ENCODE measurements around the gene RMND1.
"Not testable (repeated sequence)": the region's sequence is repeated elsewhere in the genome, so short reads cannot be mapped to it uniquely, and the experiment has no call there.

The RMND1 gene

DNA sequence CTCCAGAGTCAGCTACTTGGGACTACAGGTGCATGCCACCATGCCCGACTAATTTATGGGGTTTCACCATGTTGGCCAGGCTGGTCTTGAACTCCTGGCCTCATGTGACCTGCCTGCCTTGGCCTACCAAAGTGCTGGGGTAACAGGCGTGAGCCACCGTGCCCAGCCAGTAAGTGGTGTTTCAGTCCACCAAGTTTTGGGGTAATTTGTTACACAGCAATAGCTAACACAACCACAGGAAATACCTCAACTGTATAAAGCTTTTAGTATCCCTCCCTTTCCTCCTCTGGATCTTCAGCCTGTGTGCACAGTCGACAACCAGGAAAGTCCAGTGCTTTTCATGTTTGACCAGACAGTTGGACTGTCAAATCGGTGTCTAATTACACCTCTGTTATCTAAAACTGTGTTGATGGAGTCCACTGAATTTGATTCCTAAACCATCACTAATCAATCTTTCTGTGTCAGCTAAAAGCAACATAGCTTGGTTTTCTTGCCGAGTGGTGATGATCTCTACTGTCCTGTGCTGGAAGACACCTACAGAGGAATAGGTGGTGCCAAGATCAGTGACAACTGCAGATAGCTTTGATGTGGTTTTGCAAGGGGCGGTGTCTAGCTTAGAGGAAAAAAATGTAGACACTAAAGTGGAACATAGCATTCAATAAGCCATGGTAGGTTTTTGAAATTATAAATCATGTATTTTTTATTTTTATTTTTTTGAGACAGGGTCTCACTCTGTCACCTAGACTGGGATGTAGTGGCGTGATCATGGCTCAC lies 38.4 kb downstream of the RMND1 start:
- no peak for DNase-seq

DNA sequence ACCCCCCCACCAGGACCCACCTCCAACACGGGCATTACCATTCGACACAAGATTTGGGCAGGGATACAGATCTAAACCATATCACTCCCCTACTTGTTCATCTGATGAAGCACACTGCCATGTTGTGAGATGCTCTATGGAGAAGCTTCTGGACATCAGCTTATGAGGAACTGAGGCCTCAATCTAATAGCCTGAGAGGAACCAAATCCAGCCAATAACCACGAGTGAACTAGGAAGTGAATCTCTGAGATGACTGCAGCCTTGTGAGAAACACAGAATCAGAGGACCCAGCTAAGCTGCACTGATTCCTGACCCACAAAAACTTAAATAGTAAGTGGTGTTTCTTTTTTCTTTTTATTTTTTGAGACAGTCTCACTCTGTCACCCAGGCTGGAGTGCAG lies 39.0 kb downstream of the RMND1 start:
- no peak for DNase-seq

DNA sequence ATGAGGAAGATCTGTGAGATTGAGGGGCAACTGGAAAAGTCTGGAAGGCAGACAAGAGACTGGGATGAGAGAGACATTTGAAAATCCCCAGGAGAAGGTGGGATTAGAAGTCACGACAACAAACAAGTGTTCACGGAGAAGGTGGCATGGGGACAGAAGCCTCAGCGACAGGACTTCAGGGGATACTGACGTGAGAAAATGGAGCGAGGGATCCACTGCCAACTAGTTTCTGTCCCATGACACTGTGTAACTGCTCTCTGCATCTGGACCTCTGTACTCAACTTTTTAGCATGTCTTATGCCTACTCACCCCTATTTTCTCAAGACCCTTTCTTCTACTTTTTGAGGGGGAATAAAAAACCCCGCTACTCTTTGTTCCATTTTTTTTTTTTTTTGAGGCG lies 42.2 kb downstream of the RMND1 start:
- no peak for DNase-seq

DNA sequence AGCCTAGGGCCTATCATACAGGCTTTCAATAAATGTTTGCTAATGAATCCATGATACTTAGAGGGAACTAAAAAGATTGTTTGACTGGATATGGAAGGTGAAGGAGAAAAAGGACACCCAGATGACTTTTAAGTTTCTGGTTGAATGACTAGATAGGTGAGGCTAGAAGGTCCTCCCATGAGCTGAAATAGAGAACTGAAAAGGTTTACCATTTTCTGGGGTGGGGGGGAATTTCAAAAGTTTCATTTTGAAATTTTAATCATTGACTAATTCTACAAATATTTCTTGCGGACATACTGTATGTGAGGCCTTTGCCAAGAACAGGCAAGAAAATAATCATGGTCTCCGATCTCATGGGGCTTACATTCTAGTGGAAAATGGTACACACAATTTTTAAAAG lies 42.7 kb downstream of the RMND1 start:
- DNase-seq = no peak

DNA sequence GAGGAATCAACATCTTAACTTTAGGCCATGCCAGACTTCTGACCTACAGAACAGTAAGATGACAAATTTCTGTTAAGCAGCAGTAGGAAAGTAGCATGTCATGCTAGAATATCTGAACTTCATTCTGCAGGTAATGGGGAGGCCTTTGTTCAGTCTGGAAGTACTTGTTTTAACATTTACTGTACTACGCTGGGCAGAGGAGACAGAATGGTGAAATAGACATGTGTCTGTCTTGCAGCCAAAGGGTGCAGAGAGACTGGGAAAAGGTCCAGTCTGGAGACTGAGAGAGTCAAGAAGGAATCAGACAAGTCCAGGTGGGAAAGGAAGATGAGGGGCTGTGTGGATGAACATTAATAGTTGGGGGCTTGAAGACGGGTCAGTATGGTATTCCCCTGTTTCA lies 43.1 kb downstream of the RMND1 start:
- DNase-seq = no peak

DNA sequence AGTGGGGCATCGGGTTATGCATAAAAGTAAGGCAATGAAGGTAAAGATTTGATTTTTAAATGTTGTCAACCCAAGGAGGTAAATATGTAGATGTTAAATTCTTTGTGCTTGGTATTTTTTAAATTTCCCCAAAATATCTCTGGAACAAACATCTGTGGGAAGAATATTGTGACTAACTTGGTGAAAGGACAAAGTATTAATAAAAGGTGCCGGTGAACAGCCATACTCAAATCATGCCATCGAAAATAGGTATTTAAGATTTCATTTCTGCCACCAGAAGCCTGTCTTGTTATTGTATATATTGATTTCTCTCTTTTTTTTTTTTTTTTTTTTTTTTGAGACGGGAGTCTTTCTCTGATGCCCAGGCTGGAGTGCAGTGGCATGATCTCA lies 48.0 kb downstream of the RMND1 start:
- DNase-seq = no peak

DNA sequence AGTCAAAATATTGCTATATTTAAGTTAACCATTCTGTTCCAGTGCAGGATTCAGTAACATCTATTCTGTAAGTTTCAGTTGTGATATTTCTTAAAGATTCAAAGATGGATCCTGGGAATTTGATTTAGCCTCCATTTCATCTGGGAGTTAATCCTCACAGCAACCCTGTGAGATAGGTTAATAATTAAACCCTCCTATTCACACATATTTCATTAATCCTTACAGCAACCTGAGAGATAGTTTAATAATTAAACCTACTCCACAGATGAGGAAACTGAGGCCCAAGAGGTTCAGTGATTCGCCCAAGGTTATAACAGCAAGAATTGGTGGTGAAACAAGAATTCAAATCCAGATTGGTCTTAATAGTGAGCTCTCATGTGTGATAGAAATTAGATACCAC lies 49.7 kb downstream of the RMND1 start:
- DNase-seq = no peak

DNA sequence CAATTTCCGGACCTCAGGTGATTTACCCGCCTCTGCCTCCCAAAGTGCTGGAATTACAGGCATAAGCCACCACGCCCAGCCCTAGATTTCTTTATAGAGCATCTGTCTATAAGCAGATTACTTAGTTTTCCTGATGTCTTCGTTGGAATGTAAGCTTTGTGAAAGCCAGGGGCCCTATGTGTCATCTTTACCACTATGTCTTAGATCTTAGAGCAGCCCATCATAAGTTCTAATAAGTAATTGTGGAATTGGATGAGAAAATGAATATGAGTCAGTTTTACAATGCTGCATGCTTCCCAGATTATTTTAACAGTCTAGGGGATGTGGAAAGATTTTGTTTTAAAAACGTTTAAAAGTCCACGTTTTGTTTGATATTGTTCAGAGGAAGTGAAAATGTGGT lies 51.5 kb downstream of the RMND1 start:
- no peak for DNase-seq

DNA sequence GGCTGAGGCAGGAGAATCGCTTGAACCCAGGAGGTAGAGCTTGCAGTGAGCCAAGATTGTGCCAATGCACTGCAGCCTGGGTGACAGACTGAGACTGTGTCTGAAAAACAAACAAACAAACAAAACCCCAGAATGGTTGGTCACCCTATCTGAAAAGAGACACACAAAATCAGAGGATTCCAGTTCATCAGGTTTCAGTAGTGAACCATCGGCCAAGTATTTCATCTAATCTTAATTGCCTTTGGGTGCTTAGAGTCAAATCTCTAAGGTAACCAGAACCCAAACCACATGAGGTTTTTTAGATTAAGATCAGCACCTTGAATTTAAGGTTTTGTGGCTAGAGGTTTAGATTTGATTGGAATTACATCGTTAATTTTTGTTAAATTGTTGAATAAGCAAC lies 52.2 kb downstream of the RMND1 start:
- no peak for DNase-seq

DNA sequence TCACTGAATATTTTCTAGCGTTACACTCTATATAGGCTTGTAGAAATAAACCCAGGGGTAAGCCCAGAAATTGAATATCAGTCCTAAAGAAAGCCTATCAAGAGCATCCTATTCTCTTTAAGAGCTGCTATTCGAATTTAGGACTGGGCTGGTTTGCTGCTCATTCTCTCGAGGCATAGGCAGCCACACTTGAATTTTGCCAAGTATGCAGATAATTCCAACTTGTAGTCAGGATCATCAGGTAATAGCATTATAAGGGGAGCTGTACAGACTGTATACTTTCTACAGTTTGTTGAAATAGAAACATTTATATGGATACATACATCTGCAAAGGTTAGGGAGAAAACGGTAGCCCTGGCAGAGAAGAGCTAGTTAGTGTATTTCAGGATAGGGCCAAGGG lies 58.5 kb downstream of the RMND1 start:
- DNase-seq = no peak

DNA sequence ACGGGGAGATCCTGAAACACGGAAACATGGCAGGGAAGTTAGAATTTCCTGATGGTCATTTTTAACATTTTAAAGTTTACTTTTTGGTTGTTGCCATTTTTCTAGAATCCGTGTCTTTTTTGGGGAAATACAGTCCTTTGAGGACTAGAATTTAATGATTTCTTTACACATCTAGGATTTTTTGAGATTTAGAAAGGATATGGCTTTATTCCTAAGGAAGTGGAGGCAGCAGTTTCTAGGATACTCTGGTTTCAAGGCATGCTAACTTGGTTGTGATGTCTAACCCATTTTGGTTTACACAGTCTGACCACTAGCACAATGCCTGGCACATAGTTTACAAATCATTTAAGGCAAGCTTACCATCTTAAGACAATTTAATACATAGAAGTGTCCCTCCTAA lies 59.5 kb downstream of the RMND1 start:
- no peak for DNase-seq

DNA sequence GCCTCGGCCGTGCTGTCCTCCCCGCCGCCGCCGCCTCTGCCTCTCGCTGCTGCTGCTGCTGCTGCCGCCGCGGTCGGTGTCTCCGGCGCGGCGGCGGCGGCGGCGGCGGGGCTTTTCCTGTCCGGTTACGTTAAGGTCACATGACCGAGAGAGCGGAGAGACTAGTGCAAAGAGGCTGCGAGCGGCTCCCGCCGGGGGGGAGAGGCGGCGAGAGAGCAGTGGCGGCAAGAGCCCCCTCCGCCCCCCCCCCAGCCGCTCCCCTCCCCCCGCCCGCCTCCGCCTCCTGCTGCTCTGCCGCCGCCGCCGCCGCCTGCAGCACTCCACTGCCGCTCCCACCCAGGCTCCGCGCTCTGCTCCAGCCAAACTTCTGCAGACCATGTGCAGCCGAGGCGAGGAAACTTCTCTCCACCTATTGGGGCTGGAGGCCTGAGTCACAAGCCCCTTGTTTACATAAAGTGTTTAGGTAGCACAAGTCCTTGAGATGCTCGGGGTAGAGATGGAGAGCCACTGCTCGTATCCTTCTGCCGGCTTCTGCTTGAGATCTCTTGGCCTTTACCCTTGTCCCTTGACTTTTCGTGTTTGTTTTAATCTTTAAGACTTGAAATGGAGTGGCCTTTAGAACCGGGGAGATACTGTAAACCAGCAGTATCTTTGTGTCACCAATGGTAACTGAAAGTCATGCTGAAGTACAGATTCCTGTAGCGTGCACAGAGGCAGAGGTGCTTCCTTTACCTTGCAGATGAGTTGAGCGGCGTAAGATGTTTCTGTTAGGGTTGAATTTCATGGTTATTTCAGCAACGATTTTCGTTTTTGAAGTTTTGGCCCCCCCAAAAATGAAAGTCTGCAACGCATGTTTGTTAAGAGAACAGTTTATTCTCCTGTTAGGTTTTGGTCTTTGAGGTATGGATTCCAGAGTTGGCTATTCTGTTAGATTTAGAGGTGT lies 60.2 kb downstream of the RMND1 start, which contains the start of gene ZBTB2:
TSS of gene ZBTB2 (minus strand) at position 89 of the 943 bp plus-strand sequence. CDS start 17,922 bp downstream, outside the sequence.
- DNase-seq = no peak

DNA sequence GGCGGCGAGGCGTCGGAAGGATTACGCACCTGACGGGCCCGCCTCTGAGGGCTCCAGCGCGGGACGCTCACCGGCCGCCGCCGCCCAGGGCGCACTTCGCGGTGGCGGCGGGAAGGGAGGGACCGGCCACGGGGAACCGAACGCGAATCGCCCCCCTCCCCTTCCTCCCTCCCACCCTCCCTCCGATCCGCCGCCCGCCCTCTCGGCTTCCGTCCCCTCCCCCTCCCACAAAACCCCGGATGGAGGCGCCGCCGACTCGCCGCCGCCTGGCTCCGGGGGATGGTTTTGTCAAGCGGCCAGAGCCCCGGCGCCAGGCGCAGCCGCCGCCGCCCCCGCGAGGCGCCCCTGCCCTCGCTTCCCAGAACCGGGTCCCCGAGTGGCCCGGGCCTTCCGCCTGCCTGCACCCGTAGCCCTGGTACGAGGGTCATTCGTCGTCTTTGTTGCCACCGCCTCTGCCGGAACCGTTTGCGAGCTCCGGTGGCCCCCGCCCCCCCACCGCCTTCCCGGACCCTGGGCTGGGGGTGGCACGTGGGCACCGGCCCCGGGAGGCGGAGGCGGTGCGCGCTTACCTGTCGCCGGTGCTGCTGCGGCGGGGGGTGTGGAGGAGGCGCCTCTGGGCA lies 61.0 kb downstream of the RMND1 start:
- DNase-seq = no peak

DNA sequence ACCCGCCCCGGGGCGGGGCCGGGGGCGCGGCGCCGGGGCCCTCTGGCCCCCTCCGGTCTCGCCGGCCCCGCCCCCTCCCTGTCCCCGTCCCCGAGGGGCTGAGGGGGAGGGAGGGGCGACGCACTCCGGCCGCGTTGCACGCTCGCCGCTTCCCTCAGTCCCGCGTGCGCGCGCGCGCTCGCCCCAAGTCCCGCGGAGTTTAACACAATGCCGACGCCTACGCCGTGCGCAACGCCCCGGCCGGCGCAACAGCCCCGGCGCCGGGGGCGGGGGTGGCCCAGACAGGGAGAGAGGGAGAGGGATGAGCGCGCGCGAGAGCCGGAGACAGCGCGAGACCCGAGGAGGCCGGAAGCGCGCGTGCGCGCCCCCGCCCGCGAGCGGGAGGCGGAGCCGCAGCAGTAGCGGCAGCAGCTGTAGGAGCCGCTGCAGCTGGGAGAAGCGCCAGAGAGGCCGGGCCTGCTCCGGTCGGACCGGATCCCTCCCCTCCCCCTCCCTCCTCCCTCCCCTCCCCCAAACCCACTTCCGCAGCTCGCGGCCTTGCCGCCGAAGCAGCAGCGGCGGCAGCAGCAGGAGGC lies 61.6 kb downstream of the RMND1 start:
- DNase-seq = peak; percentile 49 to 80

DNA sequence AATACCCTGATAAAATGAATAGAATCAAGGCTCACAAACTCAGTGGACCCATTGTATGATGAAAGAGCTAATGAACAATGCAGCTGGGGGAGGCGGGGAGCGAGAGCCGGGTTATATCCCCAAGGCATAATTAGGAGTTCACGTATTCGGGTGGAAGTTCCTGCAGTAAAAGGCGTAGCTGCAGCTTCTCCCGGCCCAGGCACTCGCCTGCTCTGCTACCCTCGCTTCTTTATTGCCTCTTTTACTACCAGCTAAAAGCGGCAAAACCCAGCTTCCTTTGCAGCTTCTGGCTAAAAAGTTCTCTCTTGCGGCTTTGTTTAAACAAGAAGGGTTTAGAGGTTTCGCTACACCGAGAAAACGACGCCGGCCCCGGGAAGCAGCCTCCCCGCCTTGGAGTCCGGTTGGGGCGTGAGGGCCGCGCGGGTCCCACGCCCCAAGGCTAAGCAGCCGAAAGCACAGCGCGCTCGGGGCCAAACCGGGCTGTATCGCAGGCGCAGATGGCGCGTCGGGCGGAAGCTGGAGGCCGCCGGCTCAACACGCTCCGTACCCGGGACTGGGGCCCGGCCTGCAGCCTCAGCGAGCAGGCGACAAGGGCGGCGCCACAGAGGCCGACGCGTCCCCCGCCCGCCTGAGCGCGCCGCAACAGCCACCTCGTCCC lies 62.2 kb downstream of the RMND1 start:
- DNase-seq = peak; percentile 17 to 49

DNA sequence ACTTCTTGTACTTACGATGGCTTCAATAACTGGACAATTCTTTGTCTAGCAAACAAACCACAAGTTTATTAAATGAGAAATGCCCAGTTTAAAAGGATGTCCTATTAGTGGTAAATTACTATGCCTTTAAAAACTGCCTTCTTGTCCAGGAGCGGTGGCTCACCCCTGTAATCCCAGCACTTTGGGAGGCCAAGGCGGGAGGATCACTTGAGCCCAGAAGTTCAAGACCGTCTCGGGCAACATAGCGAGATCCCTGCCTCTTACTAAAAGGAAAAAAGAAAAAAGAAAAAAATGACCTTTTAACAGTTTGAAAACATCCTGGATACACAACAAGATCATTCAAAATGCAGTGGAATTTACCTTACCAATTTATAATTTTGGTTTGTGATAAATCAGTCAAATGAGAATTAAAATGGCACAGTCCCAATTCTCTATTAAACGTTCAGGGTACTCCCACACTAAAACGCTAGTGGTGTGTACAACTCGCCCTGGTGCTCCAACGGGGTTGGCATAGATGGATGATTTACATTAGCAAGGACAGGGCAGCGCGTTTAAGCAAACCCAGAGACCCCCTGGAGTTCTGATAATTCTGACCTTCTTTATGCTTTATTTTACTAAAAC lies 62.8 kb downstream of the RMND1 start:
- DNase-seq = no peak

DNA sequence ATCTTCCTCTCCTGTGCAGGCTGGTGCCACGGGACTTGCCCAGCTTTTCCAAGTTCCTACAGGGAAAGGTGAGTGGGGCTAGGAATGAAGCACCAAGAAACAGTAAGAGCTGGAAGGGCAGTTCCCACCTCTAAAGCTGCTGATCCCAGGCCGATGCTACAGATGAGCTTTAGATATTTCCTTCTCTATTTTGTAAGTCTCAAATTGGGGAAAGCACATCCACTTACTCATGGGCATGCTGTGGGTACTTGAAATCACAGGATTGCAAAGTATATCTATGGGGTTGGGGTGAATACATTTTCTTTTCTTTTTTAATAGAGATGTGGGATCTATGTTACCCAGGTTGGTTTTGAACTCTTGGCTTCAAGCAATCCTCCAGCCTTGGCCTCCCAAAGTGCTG lies 63.7 kb downstream of the RMND1 start:
- DNase-seq = no peak

DNA sequence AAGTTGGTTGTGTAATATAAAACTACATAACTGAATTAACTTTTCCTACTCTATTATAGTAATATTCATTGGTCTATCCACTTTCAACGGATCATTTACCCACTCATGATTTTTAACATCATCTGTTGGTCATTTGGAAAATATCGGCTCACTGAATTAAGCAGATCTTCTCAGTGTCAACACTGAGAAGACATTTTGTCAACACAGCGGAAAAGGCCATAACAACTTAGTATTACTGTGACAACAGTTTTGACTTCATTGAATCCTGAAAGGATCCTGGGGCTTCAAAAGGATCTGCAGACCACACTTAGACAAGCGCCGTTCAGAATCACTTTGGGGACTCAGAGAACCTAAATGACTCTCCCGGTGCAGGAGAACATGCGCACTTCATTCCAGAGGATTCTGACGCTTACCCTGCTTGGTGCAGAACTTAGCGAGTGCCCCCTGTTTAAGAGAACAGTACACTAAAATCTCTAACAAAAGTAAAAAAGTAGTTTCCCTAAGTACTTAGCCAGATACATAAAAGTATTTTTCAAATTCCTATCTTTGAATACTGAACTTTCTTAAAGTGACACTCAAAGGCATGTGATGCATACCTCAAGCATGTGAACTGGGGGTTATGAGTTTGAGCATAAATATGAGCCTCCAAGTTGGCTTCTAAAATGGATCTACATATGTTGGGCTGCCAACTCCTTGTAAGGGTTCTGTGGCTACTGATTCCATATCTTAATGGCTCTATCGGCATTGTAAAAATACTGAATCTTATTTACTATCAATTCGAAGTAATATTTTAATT lies 64.6 kb downstream of the RMND1 start:
- no peak for DNase-seq

DNA sequence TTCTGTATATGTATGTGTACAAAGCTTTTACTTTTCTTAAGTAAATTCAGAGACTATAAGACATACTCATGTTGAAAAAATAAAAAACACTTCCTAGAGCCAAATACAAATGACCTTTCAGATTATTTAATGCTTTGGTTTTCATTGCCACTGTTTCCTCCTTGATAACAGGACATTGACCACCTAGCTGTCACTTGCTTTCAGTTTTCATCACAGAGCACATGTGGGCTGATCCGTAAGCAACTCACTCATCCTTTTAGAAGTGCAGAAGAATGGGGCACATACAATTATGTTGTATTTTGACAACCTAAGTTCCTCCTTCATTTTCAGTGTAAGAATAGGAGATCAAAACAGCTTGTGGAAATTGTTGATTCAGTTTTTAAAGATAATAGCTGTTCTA lies 66.7 kb downstream of the RMND1 start:
- DNase-seq = no peak

DNA sequence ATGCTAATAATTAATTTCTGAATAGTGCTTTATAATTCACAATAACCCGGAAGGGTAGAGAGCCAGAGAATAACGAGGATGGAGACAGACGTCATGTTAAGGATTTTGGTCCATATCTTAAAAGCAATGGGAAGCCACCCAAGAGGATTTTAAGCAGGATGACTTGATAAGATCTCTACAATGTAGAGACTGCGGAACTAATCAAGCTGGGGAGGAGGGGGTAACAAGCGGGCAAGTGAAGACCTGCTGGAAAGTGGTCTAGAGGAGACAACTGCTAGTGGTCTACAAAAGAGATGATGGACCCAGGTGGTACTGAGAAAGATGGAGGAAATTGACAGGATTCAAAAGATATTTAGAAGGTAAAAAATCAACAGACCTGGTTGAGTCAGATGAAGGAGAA lies 67.8 kb downstream of the RMND1 start:
- DNase-seq = no peak

DNA sequence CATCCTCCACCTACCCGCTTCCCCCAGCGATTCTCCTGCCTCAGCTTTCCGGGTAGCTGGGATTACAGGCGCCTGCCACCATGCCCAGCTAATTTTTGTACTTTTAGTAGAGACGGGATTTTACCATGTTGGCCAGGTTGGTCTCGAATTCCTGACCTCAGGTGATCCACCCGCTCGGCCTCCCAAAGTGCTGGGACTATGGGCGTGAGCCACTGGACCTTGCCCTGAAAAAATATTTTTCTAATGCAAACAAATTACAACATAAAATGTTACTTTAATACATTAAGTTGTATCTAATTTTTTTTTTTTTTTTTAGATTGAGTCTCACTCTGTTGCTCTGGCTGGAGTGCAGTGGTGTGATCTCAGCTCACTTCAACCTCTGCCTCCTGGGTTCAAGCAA lies 69.3 kb downstream of the RMND1 start:
- DNase-seq = not testable (repeated sequence)

Data from cerebellar nuclear complex (tissue), 1 donor.